NT2/D1 (cell line): Measurements from ENCODE around the gene IL3RA.
"Not testable (repeated sequence)": the region's sequence is repeated elsewhere in the genome, so short reads cannot be mapped to it uniquely, and the experiment has no call there.

Source experiments
- DNase-seq: peaks from one replicate; pipeline ENCODE4 v3.0.0-alpha.2; 2011; ENCODE audit warnings: low read depth, low spot score
- H3K27me3 ChIP-seq: 2 replicates; pipeline ENCODE4 v1.6.0; 2011; ENCODE audit warnings: mild to moderate bottlenecking; ENCODE audit not compliant: insufficient read length, insufficient read depth
- H3K36me3 ChIP-seq: 2 replicates; pipeline ENCODE4 v1.6.1; 2011; ENCODE audit warnings: mild to moderate bottlenecking, low read length, mixed read lengths; ENCODE audit not compliant: insufficient read depth, insufficient read length
- H3K4me1 ChIP-seq: 2 replicates; pipeline ENCODE4 v1.5.1; 2011; ENCODE audit not compliant: insufficient read depth, insufficient read length
- H3K4me3 ChIP-seq: 2 replicates; pipeline ENCODE4 v1.5.1; 2011; ENCODE audit warnings: low read depth; ENCODE audit not compliant: insufficient read length
- H3K9ac ChIP-seq: 2 replicates; pipeline ENCODE4 v1.6.0; 2011; ENCODE audit warnings: low read depth; ENCODE audit not compliant: insufficient read length
- H3K9me3 ChIP-seq: 2 replicates; pipeline ENCODE4 v1.5.1; 2011; ENCODE audit warnings: mild to moderate bottlenecking, low read length; ENCODE audit not compliant: insufficient read depth
- SUZ12 ChIP-seq: IDR thresholded peaks from 2 replicates; pipeline ENCODE4 v1.6.1; 2011; ENCODE audit not compliant: insufficient read length, insufficient read depth; ENCODE audit errors: extremely low read depth
- YY1 ChIP-seq: IDR thresholded peaks from 2 replicates; pipeline ENCODE4 v1.6.1; 2011; ENCODE audit not compliant: insufficient read length, insufficient read depth
- ZNF274 ChIP-seq: IDR thresholded peaks from 2 replicates; pipeline ENCODE4 v1.6.1; 2011; ENCODE audit warnings: mild to moderate bottlenecking, low read depth, low read length

Gene IL3RA

GRCh38 chrX:1355131-1356046 lies 18.8 kb downstream of the IL3RA start:
- peaks cover 3% of the 10 kb centered on the region for H3K4me1 ChIP-seq
- H3K9me3 ChIP-seq: peaks cover 18% of the 10 kb centered on the region; the same call in 1 of the 2 replicates
- H3K4me3 ChIP-seq: no peak overlapping the region
- no peak for DNase-seq
- peaks cover 23% of the 10 kb centered on the region for H3K36me3 ChIP-seq
- no peaks in the 10 kb centered on the region for H3K27me3 ChIP-seq
- peak overlapping the region; percentile 32 for H3K9ac ChIP-seq
- TF ChIP-seq SUZ12 (no peak), YY1 (no peak), ZNF274 (no peak)

GRCh38 chrX:1357993-1358392 lies 21.4 kb downstream of the IL3RA start:
- peaks cover 3% of the 10 kb centered on the region for H3K4me1 ChIP-seq
- peaks cover 14% of the 10 kb centered on the region; the same call in 1 of the 2 replicates for H3K9me3 ChIP-seq
- H3K27me3 ChIP-seq: no peaks in the 10 kb centered on the region
- TF ChIP-seq YY1: no peak
- H3K9ac ChIP-seq: no peak overlapping the region
- no peak overlapping the region for H3K4me3 ChIP-seq
- no peak for DNase-seq
- H3K36me3 ChIP-seq: peaks cover 26% of the 10 kb centered on the region

GRCh38 chrX:1358793-1359476 lies 22.4 kb downstream of the IL3RA start:
- DNase-seq: no peak
- Histone ChIP-seq H3K9me3 (peaks cover 9% of the 10 kb centered on the region; the same call in 1 of the 2 replicates), H3K4me1 (peaks cover 3% of the 10 kb centered on the region), H3K9ac (no peak overlapping the region), H3K36me3 (peaks cover 25% of the 10 kb centered on the region), H3K27me3 (no peaks in the 10 kb centered on the region), H3K4me3 (no peak overlapping the region)
- TF ChIP-seq SUZ12: no peak

GRCh38 chrX:1359477-1359873 lies 22.9 kb downstream of the IL3RA start:
- no peak for TF ChIP-seq SUZ12
- no peak for TF ChIP-seq YY1
- no peak for TF ChIP-seq ZNF274
- H3K4me3 ChIP-seq: no peak overlapping the region
- no peak for DNase-seq
- no peaks in the 10 kb centered on the region for H3K27me3 ChIP-seq
- peaks cover 9% of the 10 kb centered on the region; the same call in 1 of the 2 replicates for H3K9me3 ChIP-seq
- peaks cover 27% of the 10 kb centered on the region for H3K36me3 ChIP-seq
- H3K4me1 ChIP-seq: peaks cover 3% of the 10 kb centered on the region
- no peak overlapping the region for H3K9ac ChIP-seq

- peaks cover 3% of the 10 kb centered on the region for H3K4me1 ChIP-seq
- H3K9ac ChIP-seq: no peak overlapping the region
- DNase-seq: no peak
- peaks cover 30% of the 10 kb centered on the region for H3K36me3 ChIP-seq
- H3K4me3 ChIP-seq: no peak overlapping the region
- H3K9me3 ChIP-seq: peaks cover 9% of the 10 kb centered on the region; the same call in 1 of the 2 replicates
- no peak for TF ChIP-seq ZNF274
- no peaks in the 10 kb centered on the region for H3K27me3 ChIP-seq
These were observed 23.6 kb downstream of the IL3RA start for GRCh38 chrX:1360171-1360570.

GRCh38 chrX:1361275-1361674 lies 24.7 kb downstream of the IL3RA start:
- Histone ChIP-seq H3K27me3 (no peaks in the 10 kb centered on the region), H3K4me1 (peaks cover 3% of the 10 kb centered on the region), H3K9ac (no peak overlapping the region), H3K9me3 (peaks cover 9% of the 10 kb centered on the region; the same call in 1 of the 2 replicates), H3K4me3 (no peak overlapping the region), H3K36me3 (peaks cover 30% of the 10 kb centered on the region)
- no peak for DNase-seq
- TF ChIP-seq ZNF274: no peak
- TF ChIP-seq SUZ12: no peak
- no peak for TF ChIP-seq YY1

- Histone ChIP-seq H3K4me3 (no peak overlapping the region), H3K27me3 (no peaks in the 10 kb centered on the region), H3K36me3 (peaks cover 30% of the 10 kb centered on the region), H3K4me1 (peaks cover 3% of the 10 kb centered on the region), H3K9ac (no peak overlapping the region), H3K9me3 (peaks cover 9% of the 10 kb centered on the region; the same call in 1 of the 2 replicates)
- DNase-seq: no peak
- no peak for TF ChIP-seq ZNF274
These were observed 25.3 kb downstream of the IL3RA start for GRCh38 chrX:1361910-1362309.

GRCh38 chrX:1366363-1366762 lies 29.8 kb downstream of the IL3RA start:
- H3K4me3 ChIP-seq, H3K4me1 ChIP-seq, H3K9me3 ChIP-seq, DNase-seq, H3K27me3 ChIP-seq, H3K9ac ChIP-seq: not testable (repeated sequence)
- peaks cover 18% of the 10 kb centered on the region for H3K36me3 ChIP-seq
